Right atrium auricular region (tissue), 2 donors: Measurements from ENCODE around the gene OTOL1. TPM values are rescaled to one million over a fixed set of nuclear protein-coding genes. Genes with fewer than 3 reads are reported as not detected.

Experiments
- DNase-seq: peaks from one replicate; pipeline ENCODE4 v3.0.0-alpha.2; 2019; ENCODE audit warnings: low spot score
- H3K27ac ChIP-seq, 2 donors: fragments of 200-600 bp; sonication (generic); 1 replicate in 1 of 2; 2 replicates in 1 of 2; pipeline ENCODE4 v1.5.1; 2016 to 2019
- H3K27me3 ChIP-seq, 2 donors: fragments of 200-600 bp; sonication (generic); one replicate each; pipeline versions ENCODE4 v1.5.1 to v1.6.0; 2017 to 2019
- H3K36me3 ChIP-seq: fragments of 200-600 bp; sonication (generic); one replicate; pipeline ENCODE4 v1.5.1; 2016
- H3K4me1 ChIP-seq, 2 donors: fragments of 200-600 bp; sonication (generic); one replicate each; pipeline versions ENCODE4 v1.5.1 to v1.6.0; 2017 to 2019
- H3K4me3 ChIP-seq, 2 donors: fragments of 200-600 bp; sonication (generic); 1 replicate in 1 of 2; 2 replicates in 1 of 2; pipeline ENCODE4 v1.5.1; 2017 to 2019; ENCODE audit warnings: mild to moderate bottlenecking in 1 of 2, moderate library complexity in 1 of 2
- H3K9me3 ChIP-seq, 2 donors: fragments of 200-600 bp; sonication (generic); one replicate each; pipeline ENCODE4 v1.5.1; 2019
- total RNA-seq, 2 donors: library from RNA; depleted of rRNA; stranded (reverse); fragments of >200 nt; gene quantifications; one replicate each; pipeline ENCODE4 v1.1.0, GENCODE V29; 2016
- TF ChIP-seq, protein P1 (sequence below), 2 donors: fragments of 200-600 bp; sonication (generic); IDR thresholded peaks; one replicate each; pipeline ENCODE4 v1.5.1; 2019; ENCODE audit warnings: antibody characterized with exemption in 2 of 2

The OTOL1 gene
- total RNA-seq, 2 donors from 2014 or later: not detected

DNA sequence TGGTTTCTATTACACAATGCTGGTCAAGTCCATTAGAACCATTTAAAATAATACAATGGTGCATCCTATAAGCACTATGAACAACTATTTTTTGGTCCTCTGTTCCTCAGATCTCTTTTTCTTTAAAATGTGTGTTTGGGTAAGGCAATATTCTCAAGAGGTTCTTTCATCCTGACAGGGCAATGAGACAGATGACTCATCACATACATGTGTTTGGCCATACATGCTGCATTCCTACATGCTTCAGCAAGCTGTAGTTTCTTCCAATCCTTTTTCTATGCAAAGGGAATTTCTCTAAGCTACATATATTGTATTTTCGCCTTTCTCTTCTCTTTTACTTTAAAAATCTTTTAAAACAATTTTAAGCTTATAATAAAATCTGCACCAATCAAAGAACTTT lies 52.7 kb downstream of the OTOL1 start:
- H3K9me3 ChIP-seq: no peaks in the 10 kb centered on the region
- no peaks in the 10 kb centered on the region for H3K27me3 ChIP-seq
- H3K27ac ChIP-seq: no peak overlapping the region
- no peaks in the 10 kb centered on the region for H3K4me1 ChIP-seq
- TF ChIP-seq, protein P1, sequence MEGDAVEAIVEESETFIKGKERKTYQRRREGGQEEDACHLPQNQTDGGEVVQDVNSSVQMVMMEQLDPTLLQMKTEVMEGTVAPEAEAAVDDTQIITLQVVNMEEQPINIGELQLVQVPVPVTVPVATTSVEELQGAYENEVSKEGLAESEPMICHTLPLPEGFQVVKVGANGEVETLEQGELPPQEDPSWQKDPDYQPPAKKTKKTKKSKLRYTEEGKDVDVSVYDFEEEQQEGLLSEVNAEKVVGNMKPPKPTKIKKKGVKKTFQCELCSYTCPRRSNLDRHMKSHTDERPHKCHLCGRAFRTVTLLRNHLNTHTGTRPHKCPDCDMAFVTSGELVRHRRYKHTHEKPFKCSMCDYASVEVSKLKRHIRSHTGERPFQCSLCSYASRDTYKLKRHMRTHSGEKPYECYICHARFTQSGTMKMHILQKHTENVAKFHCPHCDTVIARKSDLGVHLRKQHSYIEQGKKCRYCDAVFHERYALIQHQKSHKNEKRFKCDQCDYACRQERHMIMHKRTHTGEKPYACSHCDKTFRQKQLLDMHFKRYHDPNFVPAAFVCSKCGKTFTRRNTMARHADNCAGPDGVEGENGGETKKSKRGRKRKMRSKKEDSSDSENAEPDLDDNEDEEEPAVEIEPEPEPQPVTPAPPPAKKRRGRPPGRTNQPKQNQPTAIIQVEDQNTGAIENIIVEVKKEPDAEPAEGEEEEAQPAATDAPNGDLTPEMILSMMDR (IDR thresholded peaks at IDR 0.05): no peak
- no peak overlapping the region for H3K4me3 ChIP-seq
- no peak for DNase-seq
- no peaks in the 10 kb centered on the region for H3K36me3 ChIP-seq

DNA sequence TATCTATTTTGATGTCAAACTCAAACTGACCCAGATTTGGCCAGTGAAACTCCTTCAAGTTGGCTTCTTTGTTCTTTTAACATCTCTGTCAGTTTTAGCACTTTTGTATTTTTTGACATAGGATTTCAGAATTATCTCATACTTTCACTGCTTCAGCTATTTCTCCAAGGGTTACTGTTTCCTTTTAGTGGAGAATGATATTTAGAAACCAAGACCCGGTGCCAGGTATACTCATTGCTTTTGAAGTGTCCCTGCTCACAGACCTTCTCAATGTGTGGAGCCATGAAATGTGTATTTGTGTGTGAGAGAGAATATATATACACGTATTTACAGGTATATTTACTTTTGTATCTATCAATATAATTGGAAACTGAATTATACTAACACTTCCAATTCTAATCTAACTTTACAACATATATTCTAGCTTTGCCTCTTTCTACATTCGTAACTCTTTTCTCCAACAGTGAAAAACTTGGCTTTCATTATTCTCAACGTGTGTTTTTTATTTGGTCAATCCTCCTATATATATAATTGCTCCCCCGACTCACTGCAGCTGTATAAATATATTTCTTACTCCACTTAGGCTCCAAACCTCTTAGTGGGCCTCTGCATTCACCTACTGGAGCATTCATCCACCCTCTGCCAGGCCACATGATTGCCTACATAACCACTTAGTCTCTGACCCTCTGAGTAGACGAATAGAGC lies 54.0 kb downstream of the OTOL1 start:
- Histone ChIP-seq H3K36me3 (no peaks in the 10 kb centered on the region), H3K4me3 (no peak overlapping the region), H3K27ac (no peak overlapping the region), H3K27me3 (no peaks in the 10 kb centered on the region), H3K4me1 (no peaks in the 10 kb centered on the region), H3K9me3 (no peaks in the 10 kb centered on the region)
- TF ChIP-seq, protein P1 (IDR thresholded peaks at IDR 0.05): no peak
- no peak for DNase-seq

DNA sequence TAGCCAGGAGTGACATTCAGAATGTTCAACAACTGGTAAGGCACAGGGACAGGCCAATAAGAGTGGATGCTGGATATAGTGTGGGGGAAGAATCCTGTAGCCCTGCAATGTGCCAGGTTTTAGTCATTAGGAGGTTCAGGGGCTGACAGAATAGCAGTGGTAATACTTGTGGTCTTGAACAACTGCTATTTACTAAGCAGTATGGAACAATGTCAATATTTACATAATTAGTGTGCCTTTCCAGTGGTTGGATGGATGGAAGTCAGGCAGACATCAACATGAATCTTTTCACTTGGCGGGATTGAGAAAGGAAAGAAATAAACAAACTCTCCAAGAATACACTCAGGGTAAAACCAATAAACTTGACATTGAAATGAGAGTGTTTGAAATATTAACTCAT lies 55.1 kb downstream of the OTOL1 start:
- H3K36me3 ChIP-seq: no peaks in the 10 kb centered on the region
- no peaks in the 10 kb centered on the region for H3K27me3 ChIP-seq
- no peak overlapping the region for H3K27ac ChIP-seq
- no peak for DNase-seq
- H3K9me3 ChIP-seq: no peaks in the 10 kb centered on the region
- H3K4me1 ChIP-seq: no peaks in the 10 kb centered on the region
- TF ChIP-seq, protein P1 (IDR thresholded peaks at IDR 0.05): no peak
- H3K4me3 ChIP-seq: no peak overlapping the region

DNA sequence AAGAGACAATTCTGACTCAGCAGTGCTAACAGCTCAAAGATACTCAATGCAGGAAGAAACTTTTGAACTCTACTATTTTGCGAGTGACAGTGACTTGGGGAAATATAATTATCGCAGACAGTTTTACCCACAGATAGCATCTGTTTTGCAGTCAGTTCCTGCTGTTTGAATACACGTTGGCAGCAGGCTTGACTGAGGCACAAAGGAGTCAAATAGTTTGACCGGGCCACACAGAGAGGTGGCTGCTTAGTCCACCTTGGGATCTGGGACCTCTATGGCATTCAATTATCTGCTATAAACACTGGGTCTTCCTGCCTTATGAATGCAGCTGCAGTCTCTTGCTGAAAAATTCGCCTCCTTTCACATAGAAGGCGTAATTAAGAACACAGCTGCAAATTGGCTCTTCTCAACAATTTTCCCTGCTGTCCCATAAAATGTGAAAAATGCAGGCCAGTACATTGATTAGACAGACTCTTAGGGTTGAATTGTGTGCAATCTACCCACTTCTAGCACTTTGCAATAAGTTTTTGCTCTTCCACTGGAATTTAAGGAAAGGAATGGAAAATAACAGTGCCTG lies 56.5 kb downstream of the OTOL1 start:
- no peak for DNase-seq
- H3K4me3 ChIP-seq: no peak overlapping the region
- H3K27ac ChIP-seq: no peak overlapping the region
- no peaks in the 10 kb centered on the region for H3K27me3 ChIP-seq
- peaks cover 0 to 3% of the 10 kb centered on the region in 2 donors for H3K4me1 ChIP-seq
- TF ChIP-seq, protein P1 (IDR thresholded peaks at IDR 0.05): no peak
- H3K9me3 ChIP-seq: no peaks in the 10 kb centered on the region
- no peaks in the 10 kb centered on the region for H3K36me3 ChIP-seq

Other genes starting within 250 kb of the OTOL1 start
- not detected for gene SPTSSB, start 125.3 kb upstream of the OTOL1 start, total RNA-seq